ENCODE data around the gene ATXN1.

The ATXN1 gene

DNA sequence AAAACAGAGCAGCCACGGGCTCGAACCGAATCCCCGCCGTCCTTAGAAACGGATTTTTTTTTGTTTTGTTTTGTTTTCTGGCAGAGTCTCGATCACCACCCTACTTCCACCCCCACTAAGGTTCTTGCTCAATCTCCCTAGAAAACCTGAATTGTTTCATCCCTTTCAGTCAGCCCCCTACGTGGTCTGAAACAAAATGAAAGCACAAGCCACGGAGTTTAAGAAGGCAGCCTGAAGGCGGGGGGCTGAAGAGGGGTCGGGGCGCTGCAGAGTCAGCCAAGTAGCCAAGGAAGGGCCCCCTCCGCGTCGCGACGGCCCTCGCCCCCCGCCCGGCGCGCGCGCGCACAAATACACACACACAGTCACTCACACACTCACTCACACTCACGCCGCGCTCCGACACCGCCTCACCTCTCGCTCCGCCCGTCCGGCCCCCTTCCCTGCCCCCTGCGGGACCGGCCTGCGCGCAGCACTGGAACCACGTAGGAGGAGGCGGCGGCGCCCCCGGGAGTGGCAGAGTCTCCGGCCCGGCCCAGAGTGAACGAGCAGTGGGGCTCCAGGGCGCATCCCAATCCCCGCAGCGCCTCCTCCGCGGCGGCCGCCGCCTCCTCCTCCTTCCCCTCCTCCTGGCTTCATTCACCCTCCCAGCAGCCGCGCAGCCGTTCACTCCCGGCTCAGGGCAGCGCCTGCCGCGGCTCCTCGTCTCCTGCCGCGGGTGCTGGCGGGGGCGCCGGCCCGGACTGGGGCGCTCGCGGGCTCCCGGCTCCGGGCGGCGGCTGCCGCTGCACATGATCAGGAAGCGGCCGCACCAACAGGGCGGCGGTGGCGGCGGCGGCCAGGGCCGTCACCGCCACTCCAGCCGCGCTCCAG is 1.4 kb downstream of the ATXN1 start (continued):
- peak; percentile 81 for TF ChIP-seq KLF16 (tag by site-specific recombination; IDR thresholded peaks at IDR 0.05)
- TF ChIP-seq ZNF510 (tag by site-specific recombination; IDR thresholded peaks at IDR 0.05; ENCODE audit: insufficient replicate concordance), result no peak
- TF ChIP-seq ZNF629 (tag by site-specific recombination; IDR thresholded peaks at IDR 0.05), result peak; percentile 64
- TF ChIP-seq, protein P1, sequence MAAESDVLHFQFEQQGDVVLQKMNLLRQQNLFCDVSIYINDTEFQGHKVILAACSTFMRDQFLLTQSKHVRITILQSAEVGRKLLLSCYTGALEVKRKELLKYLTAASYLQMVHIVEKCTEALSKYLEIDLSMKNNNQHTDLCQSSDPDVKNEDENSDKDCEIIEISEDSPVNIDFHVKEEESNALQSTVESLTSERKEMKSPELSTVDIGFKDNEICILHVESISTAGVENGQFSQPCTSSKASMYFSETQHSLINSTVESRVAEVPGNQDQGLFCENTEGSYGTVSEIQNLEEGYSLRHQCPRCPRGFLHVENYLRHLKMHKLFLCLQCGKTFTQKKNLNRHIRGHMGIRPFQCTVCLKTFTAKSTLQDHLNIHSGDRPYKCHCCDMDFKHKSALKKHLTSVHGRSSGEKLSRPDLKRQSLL (tag by site-specific recombination; IDR thresholded peaks at IDR 0.05), result peak; percentile 71
- no peak for TF ChIP-seq ZNF23 (tag by site-specific recombination; IDR thresholded peaks at IDR 0.05; ENCODE audit: borderline replicate concordance)
- peak; percentile 86 for TF ChIP-seq PRDM1 (tag by site-specific recombination; IDR thresholded peaks at IDR 0.05)
- TF ChIP-seq ZBTB1 (tag by site-specific recombination; IDR thresholded peaks at IDR 0.05), result no peak
- no peak for TF ChIP-seq ZNF670 (tag by site-specific recombination; IDR thresholded peaks at IDR 0.05; ENCODE audit: low read depth)
- TF ChIP-seq, protein P2, sequence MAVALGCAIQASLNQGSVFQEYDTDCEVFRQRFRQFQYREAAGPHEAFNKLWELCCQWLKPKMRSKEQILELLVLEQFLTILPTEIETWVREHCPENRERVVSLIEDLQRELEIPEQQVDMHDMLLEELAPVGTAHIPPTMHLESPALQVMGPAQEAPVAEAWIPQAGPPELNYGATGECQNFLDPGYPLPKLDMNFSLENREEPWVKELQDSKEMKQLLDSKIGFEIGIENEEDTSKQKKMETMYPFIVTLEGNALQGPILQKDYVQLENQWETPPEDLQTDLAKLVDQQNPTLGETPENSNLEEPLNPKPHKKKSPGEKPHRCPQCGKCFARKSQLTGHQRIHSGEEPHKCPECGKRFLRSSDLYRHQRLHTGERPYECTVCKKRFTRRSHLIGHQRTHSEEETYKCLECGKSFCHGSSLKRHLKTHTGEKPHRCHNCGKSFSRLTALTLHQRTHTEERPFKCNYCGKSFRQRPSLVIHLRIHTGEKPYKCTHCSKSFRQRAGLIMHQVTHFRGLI (tag by site-specific recombination; IDR thresholded peaks at IDR 0.05), result no peak; the same call in 1 of the 2 replicates
- TF ChIP-seq, protein P3, sequence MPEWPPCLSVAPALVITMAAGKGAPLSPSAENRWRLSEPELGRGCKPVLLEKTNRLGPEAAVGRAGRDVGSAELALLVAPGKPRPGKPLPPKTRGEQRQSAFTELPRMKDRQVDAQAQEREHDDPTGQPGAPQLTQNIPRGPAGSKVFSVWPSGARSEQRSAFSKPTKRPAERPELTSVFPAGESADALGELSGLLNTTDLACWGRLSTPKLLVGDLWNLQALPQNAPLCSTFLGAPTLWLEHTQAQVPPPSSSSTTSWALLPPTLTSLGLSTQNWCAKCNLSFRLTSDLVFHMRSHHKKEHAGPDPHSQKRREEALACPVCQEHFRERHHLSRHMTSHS (tag by site-specific recombination; IDR thresholded peaks at IDR 0.05), result no peak; the same call in 1 of the 2 replicates
- peak; percentile 83 for TF ChIP-seq KLF9 (tag by site-specific recombination; IDR thresholded peaks at IDR 0.05; ENCODE audit: low read depth)
- TF ChIP-seq HOXA7 (CRISPR knock-in tag; IDR thresholded peaks at IDR 0.05; ENCODE audit: borderline replicate concordance), result no peak
- TF ChIP-seq, protein P4, sequence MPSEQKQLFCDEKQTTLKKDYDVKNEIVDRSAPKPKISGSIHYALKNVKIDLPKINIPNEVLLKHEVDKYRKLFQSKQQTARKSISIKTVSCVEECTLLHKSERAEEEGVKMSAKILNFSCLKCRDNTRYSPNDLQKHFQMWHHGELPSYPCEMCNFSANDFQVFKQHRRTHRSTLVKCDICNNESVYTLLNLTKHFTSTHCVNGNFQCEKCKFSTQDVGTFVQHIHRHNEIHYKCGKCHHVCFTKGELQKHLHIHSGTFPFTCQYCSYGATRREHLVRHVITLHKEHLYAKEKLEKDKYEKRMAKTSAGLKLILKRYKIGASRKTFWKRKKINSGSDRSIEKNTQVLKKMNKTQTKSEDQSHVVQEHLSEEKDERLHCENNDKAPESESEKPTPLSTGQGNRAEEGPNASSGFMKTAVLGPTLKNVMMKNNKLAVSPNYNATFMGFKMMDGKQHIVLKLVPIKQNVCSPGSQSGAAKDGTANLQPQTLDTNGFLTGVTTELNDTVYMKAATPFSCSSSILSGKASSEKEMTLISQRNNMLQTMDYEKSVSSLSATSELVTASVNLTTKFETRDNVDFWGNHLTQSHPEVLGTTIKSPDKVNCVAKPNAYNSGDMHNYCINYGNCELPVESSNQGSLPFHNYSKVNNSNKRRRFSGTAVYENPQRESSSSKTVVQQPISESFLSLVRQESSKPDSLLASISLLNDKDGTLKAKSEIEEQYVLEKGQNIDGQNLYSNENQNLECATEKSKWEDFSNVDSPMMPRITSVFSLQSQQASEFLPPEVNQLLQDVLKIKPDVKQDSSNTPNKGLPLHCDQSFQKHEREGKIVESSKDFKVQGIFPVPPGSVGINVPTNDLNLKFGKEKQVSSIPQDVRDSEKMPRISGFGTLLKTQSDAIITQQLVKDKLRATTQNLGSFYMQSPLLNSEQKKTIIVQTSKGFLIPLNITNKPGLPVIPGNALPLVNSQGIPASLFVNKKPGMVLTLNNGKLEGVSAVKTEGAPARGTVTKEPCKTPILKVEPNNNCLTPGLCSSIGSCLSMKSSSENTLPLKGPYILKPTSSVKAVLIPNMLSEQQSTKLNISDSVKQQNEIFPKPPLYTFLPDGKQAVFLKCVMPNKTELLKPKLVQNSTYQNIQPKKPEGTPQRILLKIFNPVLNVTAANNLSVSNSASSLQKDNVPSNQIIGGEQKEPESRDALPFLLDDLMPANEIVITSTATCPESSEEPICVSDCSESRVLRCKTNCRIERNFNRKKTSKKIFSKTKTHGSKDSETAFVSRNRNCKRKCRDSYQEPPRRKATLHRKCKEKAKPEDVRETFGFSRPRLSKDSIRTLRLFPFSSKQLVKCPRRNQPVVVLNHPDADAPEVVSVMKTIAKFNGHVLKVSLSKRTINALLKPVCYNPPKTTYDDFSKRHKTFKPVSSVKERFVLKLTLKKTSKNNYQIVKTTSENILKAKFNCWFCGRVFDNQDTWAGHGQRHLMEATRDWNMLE (tag by site-specific recombination; conservative IDR thresholded peaks at IDR 0.05; ENCODE audit: low read depth), result no peak
- no peak for TF ChIP-seq ZNF121 (tag by site-specific recombination; IDR thresholded peaks at IDR 0.05)
- peak; percentile 85 for TF ChIP-seq ZNF660 (tag by site-specific recombination; IDR thresholded peaks at IDR 0.05)
- no peak for TF ChIP-seq ZFP3 (tag by site-specific recombination; IDR thresholded peaks at IDR 0.05; ENCODE audit: low read depth)
- 0 out of 2 replicates have a peak, but pooled peaks have one; percentile 37 for TF ChIP-seq ZNF610 (tag by site-specific recombination; IDR thresholded peaks at IDR 0.05; ENCODE audit: borderline replicate concordance)
- no peak for TF ChIP-seq ZNF175 (tag by site-specific recombination; IDR thresholded peaks at IDR 0.05)
- peak; percentile 97 for TF ChIP-seq EGR2 (tag by site-specific recombination; IDR thresholded peaks at IDR 0.05; ENCODE audit: low read depth)
- no peak for TF ChIP-seq ZNF354C (tag by site-specific recombination; IDR thresholded peaks at IDR 0.05; ENCODE audit: borderline replicate concordance, low read depth)
- TF ChIP-seq, protein P5, sequence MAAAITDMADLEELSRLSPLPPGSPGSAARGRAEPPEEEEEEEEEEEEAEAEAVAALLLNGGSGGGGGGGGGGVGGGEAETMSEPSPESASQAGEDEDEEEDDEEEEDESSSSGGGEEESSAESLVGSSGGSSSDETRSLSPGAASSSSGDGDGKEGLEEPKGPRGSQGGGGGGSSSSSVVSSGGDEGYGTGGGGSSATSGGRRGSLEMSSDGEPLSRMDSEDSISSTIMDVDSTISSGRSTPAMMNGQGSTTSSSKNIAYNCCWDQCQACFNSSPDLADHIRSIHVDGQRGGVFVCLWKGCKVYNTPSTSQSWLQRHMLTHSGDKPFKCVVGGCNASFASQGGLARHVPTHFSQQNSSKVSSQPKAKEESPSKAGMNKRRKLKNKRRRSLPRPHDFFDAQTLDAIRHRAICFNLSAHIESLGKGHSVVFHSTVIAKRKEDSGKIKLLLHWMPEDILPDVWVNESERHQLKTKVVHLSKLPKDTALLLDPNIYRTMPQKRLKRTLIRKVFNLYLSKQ (tag by site-specific recombination; IDR thresholded peaks at IDR 0.05; ENCODE audit: borderline replicate concordance), result no peak
- TF ChIP-seq ZNF514 (tag by site-specific recombination; IDR thresholded peaks at IDR 0.05), result no peak
- no peak for TF ChIP-seq YY2 (tag by site-specific recombination; IDR thresholded peaks at IDR 0.05)
- TF ChIP-seq, protein P6, sequence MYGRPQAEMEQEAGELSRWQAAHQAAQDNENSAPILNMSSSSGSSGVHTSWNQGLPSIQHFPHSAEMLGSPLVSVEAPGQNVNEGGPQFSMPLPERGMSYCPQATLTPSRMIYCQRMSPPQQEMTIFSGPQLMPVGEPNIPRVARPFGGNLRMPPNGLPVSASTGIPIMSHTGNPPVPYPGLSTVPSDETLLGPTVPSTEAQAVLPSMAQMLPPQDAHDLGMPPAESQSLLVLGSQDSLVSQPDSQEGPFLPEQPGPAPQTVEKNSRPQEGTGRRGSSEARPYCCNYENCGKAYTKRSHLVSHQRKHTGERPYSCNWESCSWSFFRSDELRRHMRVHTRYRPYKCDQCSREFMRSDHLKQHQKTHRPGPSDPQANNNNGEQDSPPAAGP (tag by site-specific recombination; IDR thresholded peaks at IDR 0.05), result peak; percentile 95
- TF ChIP-seq, protein P7, sequence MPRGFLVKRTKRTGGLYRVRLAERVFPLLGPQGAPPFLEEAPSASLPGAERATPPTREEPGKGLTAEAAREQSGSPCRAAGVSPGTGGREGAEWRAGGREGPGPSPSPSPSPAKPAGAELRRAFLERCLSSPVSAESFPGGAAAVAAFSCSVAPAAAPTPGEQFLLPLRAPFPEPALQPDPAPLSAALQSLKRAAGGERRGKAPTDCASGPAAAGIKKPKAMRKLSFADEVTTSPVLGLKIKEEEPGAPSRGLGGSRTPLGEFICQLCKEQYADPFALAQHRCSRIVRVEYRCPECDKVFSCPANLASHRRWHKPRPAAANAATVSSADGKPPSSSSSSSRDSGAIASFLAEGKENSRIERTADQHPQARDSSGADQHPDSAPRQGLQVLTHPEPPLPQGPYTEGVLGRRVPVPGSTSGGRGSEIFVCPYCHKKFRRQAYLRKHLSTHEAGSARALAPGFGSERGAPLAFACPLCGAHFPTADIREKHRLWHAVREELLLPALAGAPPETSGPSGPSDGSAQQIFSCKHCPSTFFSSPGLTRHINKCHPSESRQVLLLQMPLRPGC (tag by site-specific recombination; IDR thresholded peaks at IDR 0.05), result peak; percentile 85
